GM19193 (cell line): ENCODE results near the gene TMEM215.

ENCODE experiments used
- POLR2A ChIP-seq: IDR thresholded peaks from 4 replicates; pipeline ENCODE4 v1.6.1; 2011; ENCODE audit not compliant: insufficient read depth, insufficient read length; ENCODE audit errors: extremely low read depth

The TMEM215 gene, protein sequence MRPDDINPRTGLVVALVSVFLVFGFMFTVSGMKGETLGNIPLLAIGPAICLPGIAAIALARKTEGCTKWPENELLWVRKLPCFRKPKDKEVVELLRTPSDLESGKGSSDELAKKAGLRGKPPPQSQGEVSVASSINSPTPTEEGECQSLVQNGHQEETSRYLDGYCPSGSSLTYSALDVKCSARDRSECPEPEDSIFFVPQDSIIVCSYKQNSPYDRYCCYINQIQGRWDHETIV

DNA sequence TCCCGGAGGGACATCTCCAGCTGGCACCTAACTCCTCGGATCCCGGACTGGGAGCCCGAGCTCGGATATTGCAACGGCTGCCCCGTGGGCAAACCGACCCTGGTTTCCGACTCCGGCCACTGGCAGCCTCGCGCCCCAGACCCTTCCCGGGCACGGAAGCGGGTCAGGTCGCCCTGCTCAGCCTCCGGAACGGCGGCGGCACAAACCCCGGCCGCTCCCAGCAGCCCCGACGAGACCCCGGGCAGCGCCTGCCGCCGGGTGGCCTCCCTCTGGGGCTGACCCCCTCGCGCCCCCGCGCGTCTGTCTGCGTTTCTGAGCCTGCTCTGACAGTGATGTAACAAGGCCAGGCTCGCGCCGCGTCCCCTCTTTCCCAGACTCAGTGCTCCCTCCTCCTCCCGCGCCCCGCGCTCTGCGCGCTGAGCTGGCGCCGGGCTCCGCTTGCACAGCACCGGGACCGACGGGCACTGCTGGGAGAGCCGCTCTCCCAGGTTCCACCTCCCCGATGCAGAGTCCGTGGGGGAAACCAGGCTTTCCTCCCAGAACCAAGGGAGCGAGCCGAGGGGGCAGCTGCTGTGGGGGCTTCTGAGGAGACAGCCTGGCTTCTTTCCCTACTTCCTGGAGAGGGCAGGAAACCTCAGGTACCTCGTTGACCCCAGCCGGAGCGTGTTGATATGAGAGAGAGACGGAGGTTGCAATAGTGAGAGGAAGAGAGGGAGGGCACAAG lies at the start of gene TMEM215:
Gene TMEM215, plus strand, starts transcription at position 373 of the 724 bp plus-strand sequence. CDS start 644 bp downstream, outside the sequence.
- TF ChIP-seq POLR2A: no peak

DNA sequence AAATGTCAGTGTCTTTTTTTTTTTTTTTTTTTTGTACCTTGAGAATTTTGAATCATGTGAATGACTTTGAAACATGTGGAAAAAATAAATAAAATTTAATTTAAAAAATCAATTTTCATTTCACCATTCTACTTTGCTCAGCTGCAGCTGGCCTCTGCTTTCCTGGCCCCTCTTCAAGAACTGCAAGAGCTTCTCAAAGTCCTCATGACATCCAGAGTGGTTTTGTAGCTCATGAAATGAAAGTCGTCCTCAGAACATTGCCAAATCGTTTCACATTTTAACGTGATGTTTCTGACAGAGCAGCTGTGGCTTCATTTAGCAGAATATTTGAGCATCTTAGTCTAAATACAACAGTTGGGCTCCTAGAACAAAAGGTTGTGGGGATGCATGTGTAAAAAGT lies 47.9 kb upstream of the TMEM215 start:
- no peak for TF ChIP-seq POLR2A

DNA sequence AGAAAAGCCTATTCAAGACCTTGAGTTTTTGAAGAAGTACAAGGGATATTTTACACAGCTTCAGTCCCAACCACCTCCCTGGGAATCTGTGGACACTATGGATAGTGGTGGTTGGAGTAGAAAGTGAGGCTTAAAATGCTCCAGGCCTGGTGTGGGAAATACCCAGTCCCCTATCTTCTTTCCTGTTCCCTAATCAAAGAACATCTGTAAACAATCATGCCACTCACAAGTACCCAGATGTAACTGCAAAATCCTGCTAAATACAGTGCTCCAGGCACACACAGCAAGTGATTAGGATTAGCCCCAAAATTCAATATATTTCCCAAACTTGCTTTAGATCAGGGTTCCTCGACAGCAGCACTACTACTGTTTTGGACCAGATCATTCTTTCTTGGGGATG lies 46.0 kb upstream of the TMEM215 start:
- TF ChIP-seq POLR2A: no peak

DNA sequence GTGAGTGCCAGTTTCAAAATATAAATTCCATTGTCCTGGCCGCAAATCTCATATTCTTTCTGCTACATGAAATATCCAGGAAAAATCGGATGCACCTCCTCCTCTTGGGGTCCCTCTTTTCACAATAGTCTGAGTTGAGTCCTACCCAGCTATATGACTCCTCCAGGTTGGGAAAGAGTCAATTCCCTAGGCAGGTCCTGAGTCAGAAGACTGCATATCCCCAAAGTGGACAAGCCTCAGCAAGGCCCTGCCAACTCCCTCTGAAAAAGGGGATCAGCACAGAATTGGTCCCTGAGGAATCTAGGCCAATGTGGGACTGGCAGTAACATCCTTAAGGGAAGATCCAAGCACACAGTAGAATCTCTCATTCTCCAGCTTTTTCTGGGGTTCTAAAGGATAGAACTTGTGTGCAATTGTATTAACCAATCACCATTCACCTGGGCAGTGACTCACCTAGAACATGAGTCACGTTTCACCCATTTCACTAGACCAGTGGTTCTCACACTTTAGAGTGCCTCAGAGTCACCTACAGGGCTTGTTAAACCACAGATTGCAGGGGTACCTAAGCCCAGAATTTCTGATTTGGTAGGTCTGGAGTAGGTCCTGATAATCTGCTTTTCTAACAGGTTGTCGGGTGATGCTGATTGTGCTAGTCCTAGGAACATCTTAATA lies 44.7 kb upstream of the TMEM215 start:
- no peak for TF ChIP-seq POLR2A

DNA sequence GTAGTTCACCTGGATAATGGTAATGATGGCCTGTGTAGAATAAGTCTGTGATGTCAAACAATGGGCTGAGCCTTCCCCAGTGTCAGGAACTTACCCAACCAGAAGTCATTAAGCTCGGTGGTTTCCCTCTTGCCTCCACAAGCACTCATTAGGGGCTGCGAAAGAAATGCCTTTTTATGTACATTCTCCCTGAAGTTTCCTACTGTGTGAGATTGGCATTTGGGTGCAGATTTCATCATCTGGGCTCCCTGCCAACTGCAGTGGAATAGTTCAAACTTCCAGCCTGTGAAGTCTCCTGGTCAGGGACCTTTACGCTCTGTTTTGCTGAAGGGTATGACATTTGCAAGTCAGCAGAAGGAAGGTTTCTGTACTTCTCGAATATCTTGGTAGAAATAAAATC lies 41.6 kb upstream of the TMEM215 start:
- no peak for TF ChIP-seq POLR2A

DNA sequence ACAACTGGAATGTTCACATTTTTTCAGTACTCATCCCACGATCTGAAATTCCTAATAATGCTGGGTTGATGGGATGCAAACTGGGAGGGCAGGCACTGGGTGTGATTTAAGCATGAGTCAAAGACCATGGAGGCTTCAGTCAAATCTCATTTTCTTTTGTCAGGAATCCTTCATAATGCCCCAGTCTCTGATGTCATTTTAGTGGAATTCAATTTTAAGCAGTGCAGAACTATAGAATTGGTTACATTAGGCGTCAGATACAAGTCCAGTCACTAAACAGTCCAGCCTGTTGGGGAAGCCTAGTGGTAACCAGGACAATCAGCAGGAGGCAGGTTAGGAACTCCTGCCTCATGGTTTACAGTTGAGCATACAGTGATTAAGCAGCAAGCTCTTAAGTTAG lies 41.0 kb upstream of the TMEM215 start:
- no peak for TF ChIP-seq POLR2A

DNA sequence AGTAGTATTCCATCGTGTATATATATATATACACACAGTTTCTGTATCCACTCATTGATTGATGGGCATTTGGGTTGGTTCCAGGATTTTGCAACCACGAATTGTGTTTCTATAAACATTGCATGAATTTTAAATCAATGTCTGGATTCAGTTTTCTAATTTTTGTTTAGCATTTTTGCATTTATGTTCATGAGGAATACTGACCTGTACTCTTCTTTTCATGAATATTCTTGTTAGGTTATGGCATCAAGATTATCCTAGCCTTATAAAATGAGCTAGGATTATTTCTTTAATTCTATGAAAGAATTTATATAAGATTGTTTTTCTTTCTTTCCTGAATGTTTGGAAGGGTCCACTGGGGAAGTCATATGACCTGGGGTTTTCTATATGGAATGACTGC lies 35.3 kb upstream of the TMEM215 start:
- no peak for TF ChIP-seq POLR2A

DNA sequence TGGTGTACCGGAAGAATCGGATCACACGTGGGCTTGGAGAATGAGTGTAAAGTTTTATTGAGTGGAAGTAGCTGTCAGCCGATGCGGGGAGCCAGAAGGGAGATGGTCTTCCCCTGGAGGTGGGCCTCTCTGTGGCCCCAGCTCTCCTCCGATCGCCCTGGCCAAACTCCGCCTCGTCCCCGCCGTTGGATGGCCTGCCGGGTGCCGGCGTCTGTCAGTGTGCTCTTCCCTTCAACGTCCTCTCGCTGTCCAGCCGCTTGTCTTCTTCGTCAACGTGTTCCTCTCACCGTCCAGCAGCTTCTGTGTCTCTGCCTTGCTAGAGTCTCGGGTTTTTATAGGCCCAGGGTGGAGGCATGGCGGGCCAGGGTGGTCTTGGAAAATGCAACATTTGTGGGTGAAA lies 27.6 kb upstream of the TMEM215 start:
- no peak for TF ChIP-seq POLR2A

DNA sequence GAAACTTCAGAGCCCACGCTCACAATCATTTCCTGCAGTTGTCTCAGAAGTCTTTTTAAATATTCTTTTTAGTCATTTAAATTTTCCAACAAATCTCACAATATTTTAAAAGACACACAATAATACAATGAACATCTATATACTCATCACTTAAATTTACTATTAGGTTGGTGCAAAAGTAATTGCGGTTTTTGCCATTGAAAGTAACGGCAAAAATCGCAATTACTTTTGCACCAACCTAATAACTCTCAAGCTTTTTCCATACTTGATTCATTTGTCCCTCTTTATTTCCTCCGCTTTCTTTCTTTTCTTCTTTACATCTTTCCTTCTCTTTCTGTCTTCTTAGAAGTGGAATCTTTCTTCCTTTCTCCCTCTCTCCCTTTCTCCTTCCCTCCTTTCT lies 19.2 kb upstream of the TMEM215 start:
- TF ChIP-seq POLR2A: no peak

DNA sequence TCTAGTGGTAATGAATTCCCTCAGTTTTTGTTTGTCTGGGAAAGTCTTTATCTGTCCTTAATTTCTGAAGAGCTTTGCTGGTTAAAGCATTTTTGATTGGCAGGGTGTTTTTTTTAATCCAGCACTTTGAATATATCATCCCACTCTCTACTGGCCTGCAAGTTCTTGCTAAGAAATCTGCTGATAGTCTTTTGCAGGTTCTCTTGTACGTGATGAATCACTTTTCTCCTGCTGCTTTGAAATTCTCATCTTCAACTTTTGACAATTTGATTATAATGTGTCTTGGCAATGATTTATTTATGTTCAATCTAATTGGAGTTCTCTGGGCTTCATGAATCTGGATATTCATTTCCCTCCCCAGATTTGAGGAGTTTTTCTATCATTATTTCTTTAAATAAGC lies 8.1 kb upstream of the TMEM215 start:
- no peak for TF ChIP-seq POLR2A

DNA sequence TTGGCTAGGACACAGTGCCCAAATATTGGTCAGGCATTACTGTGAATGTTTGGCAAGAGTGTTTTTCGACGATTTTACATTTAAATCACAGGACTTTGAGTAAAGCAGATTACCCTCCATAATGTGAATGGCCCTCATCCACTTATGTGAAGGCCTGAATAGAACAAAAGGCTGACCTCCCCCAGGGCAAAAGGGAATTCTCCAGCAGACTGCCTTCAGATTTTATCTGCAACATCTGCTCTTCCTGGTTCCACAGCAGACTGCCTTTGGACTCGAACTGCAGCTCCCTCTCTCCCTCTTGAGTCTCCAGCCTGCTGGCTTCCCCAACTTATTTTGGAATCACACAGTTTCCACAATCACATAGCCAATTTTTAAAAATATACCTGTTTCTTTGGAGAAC lies 7.1 kb upstream of the TMEM215 start:
- TF ChIP-seq POLR2A: no peak

DNA sequence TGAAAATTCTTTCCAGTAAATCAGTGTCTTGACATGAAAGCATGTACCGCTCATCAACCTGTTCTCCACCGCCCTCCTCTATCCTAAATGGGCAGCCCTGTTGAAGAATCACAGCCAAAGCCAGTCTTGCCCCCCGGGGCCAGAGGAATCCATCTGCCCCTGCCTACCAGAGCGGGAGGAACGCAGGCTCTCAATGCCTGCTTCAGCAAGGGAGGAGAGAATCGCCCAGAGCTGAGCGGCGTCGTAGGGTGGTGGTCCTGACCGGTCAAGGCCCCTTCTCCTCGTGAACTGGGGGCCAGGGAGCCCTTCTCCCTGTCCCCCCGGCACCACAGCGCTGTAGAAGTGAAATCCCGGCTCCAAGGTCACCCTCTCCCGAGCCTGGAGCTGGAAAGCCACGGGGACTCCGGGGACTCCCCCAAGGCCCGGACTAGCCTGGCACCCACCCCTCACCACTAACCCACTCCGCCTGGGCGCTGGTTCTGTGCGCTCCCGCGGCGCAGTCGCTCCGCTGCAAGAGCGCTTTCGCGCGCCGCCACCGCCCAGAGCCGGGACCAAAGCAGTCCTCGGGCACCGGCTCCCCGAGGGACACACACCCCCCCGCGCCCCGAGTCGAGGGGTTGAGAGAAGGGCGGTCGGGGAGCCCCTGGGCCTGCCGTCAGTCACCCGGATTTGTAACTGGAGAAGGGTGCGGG lies 718 bp upstream of the TMEM215 start:
- TF ChIP-seq POLR2A: no peak

DNA sequence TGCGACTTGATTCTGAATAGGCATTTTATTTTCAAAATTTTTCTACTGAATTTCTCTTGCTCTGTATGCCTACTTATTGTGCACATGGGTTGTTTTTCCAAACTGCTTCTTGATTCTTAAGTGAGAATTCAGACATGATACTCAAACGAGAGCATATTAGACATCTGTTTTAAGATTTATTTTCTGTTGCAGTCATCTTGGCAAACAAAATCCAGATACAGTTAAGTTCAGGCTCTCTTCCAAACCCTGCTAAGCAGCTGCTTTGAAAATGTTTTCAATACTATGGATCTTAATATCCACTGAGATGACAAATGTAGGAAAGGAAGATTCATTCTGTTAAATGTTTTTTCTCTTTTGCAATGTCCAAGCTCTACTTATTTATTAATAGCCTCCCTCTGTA lies 4.5 kb downstream of the TMEM215 start:
- no peak for TF ChIP-seq POLR2A

DNA sequence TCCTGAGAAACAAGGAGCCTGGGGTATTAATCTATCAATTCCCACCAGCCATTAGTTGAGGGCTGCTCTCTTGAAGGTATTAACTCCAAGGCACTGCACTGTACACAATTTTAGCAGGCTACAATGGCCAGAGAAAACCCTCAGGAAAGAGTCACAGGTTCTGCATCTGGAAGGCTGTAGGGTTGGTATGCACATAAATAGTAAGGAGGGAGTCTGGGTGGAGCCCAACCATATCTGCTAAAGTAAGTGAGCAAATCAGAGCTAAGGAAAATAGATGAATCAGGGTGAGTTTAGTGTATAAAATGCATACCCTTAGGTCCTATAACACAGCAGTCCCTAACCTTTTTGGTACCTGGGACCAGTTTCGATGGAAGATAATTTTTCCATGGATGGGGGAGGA lies 18.2 kb downstream of the TMEM215 start:
- TF ChIP-seq POLR2A: no peak

DNA sequence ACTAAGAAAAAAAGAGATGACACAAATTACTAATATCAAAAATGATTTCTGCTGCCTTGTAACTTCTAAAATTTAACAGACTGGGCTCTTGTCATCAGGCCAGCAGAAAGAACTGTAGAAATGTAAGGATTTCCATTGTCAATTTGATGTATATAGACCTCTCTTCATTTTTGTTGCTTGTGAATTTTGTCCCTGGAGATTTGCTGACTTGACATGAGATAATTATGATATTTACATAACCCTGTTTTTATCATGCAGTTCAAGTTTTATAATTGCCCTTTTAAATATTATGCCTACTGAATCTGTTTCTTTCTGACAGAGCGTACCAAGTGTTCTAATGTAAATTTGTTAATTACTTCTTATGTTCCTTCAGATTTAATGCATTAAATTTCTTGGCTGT lies 23.9 kb downstream of the TMEM215 start:
- TF ChIP-seq POLR2A: no peak
